HCT116 (cell line): ENCODE data around the gene HPS5. TPM values are rescaled to one million over a fixed set of nuclear protein-coding genes. Genes with fewer than 3 reads are reported as not detected.

Experiments used
- ATAC-seq: fragments of 200-7000 bp; cut with Tn5 transposase; 2 replicates; pipeline ENCODE4 v1.9.1; 2020; ENCODE audit warnings: mild to moderate bottlenecking, moderate library complexity
- BruUV-seq: library from RNA; stranded (reverse); fragments of 400-500 nt; replicated peaks from 2 replicates; lab custom pipeline; 2021; lab: Mats Ljungman, UMichigan
- CTCF ChIA-PET: fragments of 300-600 bp; sonication (Branson Sonifier 250); formaldehyde crosslinking; loops from one replicate; lab custom pipeline; 2021; ENCODE audit warnings: antibody characterized with exemption; lab: Charles Lee
- POLR2A ChIA-PET: fragments of 300-600, 350-600 bp; sonication (Branson Sonifier 250); formaldehyde crosslinking; loops from one replicate; lab custom pipeline; 2021; ENCODE audit warnings: antibody characterized with exemption; lab: Charles Lee
- RAD21 ChIA-PET, 2 experiments: fragments of 300-600 bp; sonication (Branson Sonifier 250); formaldehyde crosslinking; loops; one replicate each; lab custom pipeline; 2023; ENCODE audit warnings: low total read pairs in 2 of 2; ENCODE audit not compliant: uncharacterized antibody in 2 of 2, unreplicated experiment in 2 of 2, low non-redundant PET in 1 of 2; lab: Charles Lee
- DNase-seq: peaks from one replicate; pipeline ENCODE4 v3.0.0-alpha.2; 2010; ENCODE audit warnings: low read depth, low spot score
- H2AFZ ChIP-seq: fragments of 200-600 bp; shearing (Covaris generic), sonication (generic); 2 replicates; pipeline ENCODE4 v1.6.1; 2017; ENCODE audit warnings: low read depth, mixed run types, mixed read lengths, antibody characterized with exemption, low read length; ENCODE audit not compliant: poor library complexity, severe bottlenecking
- H3K27ac ChIP-seq: 2 replicates; pipeline ENCODE4 v1.5.1; 2012; ENCODE audit warnings: low read depth, low read length
- H3K27me3 ChIP-seq: fragments of 200-600 bp; sonication (generic); 2 replicates; pipeline ENCODE4 v1.6.1; 2016; ENCODE audit warnings: mixed run types, low read length, mixed read lengths; ENCODE audit not compliant: insufficient read depth
- H3K36me3 ChIP-seq, 2 experiments: fragments of 200-500 bp in 1 of 2; fragments of 200-600 bp in 1 of 2; sonication (Bioruptor generic) in 1 of 2; sonication (generic) in 1 of 2; 2 replicates each; pipeline versions ENCODE4 v1.5.1 to v1.6.1; 2014 to 2016; ENCODE audit warnings: low read length in 2 of 2, inconsistent platforms in 1 of 2, mixed read lengths in 1 of 2, mixed run types in 1 of 2; ENCODE audit not compliant: insufficient read depth in 2 of 2, control insufficient read depth in 1 of 2
- H3K4me1 ChIP-seq, 2 experiments: fragments of 200-600 bp in 1 of 2; sonication (generic) in 1 of 2; 2 replicates each; pipeline versions ENCODE4 v1.5.1 to v1.6.1; 2012 to 2017; ENCODE audit warnings: low read length in 2 of 2, inconsistent platforms in 1 of 2, mild to moderate bottlenecking in 1 of 2, mixed read lengths in 1 of 2, mixed run types in 1 of 2, moderate library complexity in 1 of 2; ENCODE audit not compliant: insufficient read depth in 2 of 2, control insufficient read depth in 1 of 2
- H3K4me2 ChIP-seq: fragments of 200-600 bp; sonication (generic); 2 replicates; pipeline ENCODE4 v1.6.1; 2017; ENCODE audit warnings: mixed run types, low read length, mixed read lengths
- H3K4me3 ChIP-seq, 2 experiments: fragments of 200-600 bp in 1 of 2; sonication (generic) in 1 of 2; replicated peaks in 1 of 2; 2 replicates each; pipeline ENCODE4 v1.5.1; 2011 to 2016; ENCODE audit warnings: low read length in 2 of 2, control low read depth in 1 of 2, low read depth in 1 of 2, mild to moderate bottlenecking in 1 of 2, mixed read lengths in 1 of 2, mixed run types in 1 of 2
- H3K79me2 ChIP-seq: fragments of 200-600 bp; sonication (generic); 2 replicates; pipeline ENCODE4 v1.6.1; 2017; ENCODE audit warnings: mild to moderate bottlenecking, mixed run types, low read length, moderate library complexity, mixed read lengths; ENCODE audit not compliant: insufficient read depth
- H3K9ac ChIP-seq: fragments of 200-600 bp; sonication (generic); 2 replicates; pipeline ENCODE4 v1.6.1; 2016; ENCODE audit warnings: low read length, mixed read lengths
- H3K9me2 ChIP-seq: fragments of 200-600 bp; sonication (generic), shearing (Covaris generic); 2 replicates; pipeline ENCODE4 v1.6.1; 2017; ENCODE audit warnings: mixed run types, mild to moderate bottlenecking, moderate library complexity; ENCODE audit not compliant: insufficient read depth
- H3K9me3 ChIP-seq, 2 experiments: fragments of 200-500 bp in 1 of 2; fragments of 200-600 bp in 1 of 2; sonication (Bioruptor generic) in 1 of 2; sonication (generic) in 1 of 2; 2 replicates each; pipeline ENCODE4 v1.6.1; 2014 to 2017; ENCODE audit warnings: low read length in 2 of 2, mixed read lengths in 2 of 2, inconsistent platforms in 1 of 2, low read depth in 1 of 2, mild to moderate bottlenecking in 1 of 2, mixed run types in 1 of 2, moderate library complexity in 1 of 2; ENCODE audit not compliant: control insufficient read depth in 1 of 2, insufficient read depth in 1 of 2
- H4K20me1 ChIP-seq: fragments of 200-600 bp; sonication (generic), shearing (Covaris generic); 2 replicates; pipeline ENCODE4 v1.6.1; 2017; ENCODE audit warnings: mixed run types, mild to moderate bottlenecking, moderate library complexity; ENCODE audit not compliant: insufficient read depth
- ATF3 ChIP-seq: IDR thresholded peaks from 2 replicates; pipeline ENCODE4 v1.6.1; 2012
- CBX3 ChIP-seq: IDR thresholded peaks from 2 replicates; pipeline ENCODE4 v1.6.1; 2012; ENCODE audit warnings: low read depth
- CTCF ChIP-seq, 3 experiments: fragments of 200-600 bp in 1 of 3; sonication (generic) in 1 of 3; IDR thresholded peaks in 2 of 3; conservative IDR thresholded peaks in 1 of 3; 2 replicates each; pipeline ENCODE4 v1.5.1; 2012 to 2017; ENCODE audit warnings: low read depth in 2 of 3, low read length in 2 of 3, antibody characterized with exemption in 1 of 3, borderline replicate concordance in 1 of 3, control low read depth in 1 of 3, mild to moderate bottlenecking in 1 of 3, mixed read lengths in 1 of 3, mixed run types in 1 of 3, moderate library complexity in 1 of 3; ENCODE audit not compliant: insufficient read depth in 1 of 3
- ELF1 ChIP-seq: IDR thresholded peaks from 2 replicates; pipeline ENCODE4 v1.6.1; 2012; ENCODE audit warnings: low read depth, borderline replicate concordance
- EZH2 ChIP-seq: fragments of 200-600 bp; sonication (generic); IDR thresholded peaks from 2 replicates; pipeline ENCODE4 v1.6.1; 2017; ENCODE audit warnings: antibody characterized with exemption, mixed run types
- EZH2phosphoT487 ChIP-seq: fragments of 200-600 bp; IDR thresholded peaks from 2 replicates; pipeline ENCODE4 v1.6.1; 2018; ENCODE audit warnings: antibody characterized with exemption, borderline replicate concordance
- FOSL1 ChIP-seq: IDR thresholded peaks from 2 replicates; pipeline ENCODE4 v1.6.1; 2012; ENCODE audit warnings: low read depth
- JUND ChIP-seq: IDR thresholded peaks from 2 replicates; pipeline ENCODE4 v1.6.1; 2012
- MAX ChIP-seq: IDR thresholded peaks from 2 replicates; pipeline ENCODE4 v1.6.1; 2012
- POLR2A ChIP-seq: IDR thresholded peaks from 2 replicates; pipeline ENCODE4 v1.7.0; 2011; ENCODE audit warnings: borderline replicate concordance; ENCODE audit not compliant: insufficient read depth, insufficient read length; ENCODE audit errors: extremely low read depth
- POLR2AphosphoS5 ChIP-seq: IDR thresholded peaks from 2 replicates; pipeline ENCODE4 v1.6.1; 2011; ENCODE audit warnings: mild to moderate bottlenecking, low read depth, low read length, moderate library complexity
- RAD21 ChIP-seq: IDR thresholded peaks from 2 replicates; pipeline ENCODE4 v1.6.1; 2012; ENCODE audit warnings: low read depth, mild to moderate bottlenecking
- SIN3A ChIP-seq: IDR thresholded peaks from 2 replicates; pipeline ENCODE4 v1.6.1; 2012; ENCODE audit warnings: low read depth
- SP1 ChIP-seq: IDR thresholded peaks from 2 replicates; pipeline ENCODE4 v1.6.1; 2012; ENCODE audit warnings: low read depth
- SRF ChIP-seq: IDR thresholded peaks from 2 replicates; pipeline ENCODE4 v1.6.1; 2012; ENCODE audit warnings: low read depth
- TCF7L2 ChIP-seq: IDR thresholded peaks from 2 replicates; pipeline ENCODE4 v1.7.0; 2011; ENCODE audit warnings: borderline replicate concordance, inconsistent platforms; ENCODE audit not compliant: insufficient read depth, insufficient read length; ENCODE audit errors: extremely low read depth
- ZBTB33 ChIP-seq: IDR thresholded peaks from 2 replicates; pipeline ENCODE4 v1.6.1; 2011; ENCODE audit warnings: mild to moderate bottlenecking, low read length, moderate library complexity; ENCODE audit not compliant: insufficient replicate concordance; ENCODE audit errors: extremely low read depth
- intact Hi-C: fragments of 100-400 bp; cut with micrococcal nuclease; formaldehyde crosslinking; loops from 2 replicates; pipeline ENCODE4 v1.10.0; 2022
- total RNA-seq: library from RNA; stranded (reverse); gene quantifications from one replicate; pipeline ENCODE4 v1.2.1, GENCODE V29; 2021; ENCODE audit not compliant: unreplicated experiment

HPS5 gene
- total RNA-seq, 1 experiment from 2014 or later, result 19.6 TPM

- TF ChIP-seq FOSL1 (no peak), TCF7L2 (no peak), SP1 (no peak), ELF1 (no peak), ATF3 (no peak), CBX3 (no peak)
These were observed 41.4 kb downstream of the HPS5 start (continued) for GRCh38 chr11:18280438-18281045.

- Histone ChIP-seq H3K36me3 (peaks cover 10 to 22% of the 10 kb centered on the region in 2 experiments; a peak in 3 of 4 replicates), H3K27me3 (no peaks in the 10 kb centered on the region), H3K4me3 (no peak overlapping the region), H3K9me3 (no peaks in the 10 kb centered on the region), H2AFZ (no peak overlapping the region), H4K20me1 (no peaks in the 10 kb centered on the region), H3K9ac (no peak overlapping the region), H3K9me2 (no peaks in the 10 kb centered on the region), H3K79me2 (no peaks in the 10 kb centered on the region), H3K4me1 (no peaks in the 10 kb centered on the region), H3K27ac (no peak overlapping the region), H3K4me2 (no peak overlapping the region)
- no peak for ATAC-seq
- no TSS peak for BruUV-seq
- CTCF ChIA-PET, result interaction anchor here (1.1 kb wide), 1 partner anchor 34 kb away, joined by 3 read pairs; no protein-coding TSS in a partner anchor
- RAD21 ChIA-PET, result no interaction called here
- DNase-seq, result no peak
- POLR2A ChIA-PET, result no interaction called here
- intact Hi-C loops, result no loop called here
- TF ChIP-seq CBX3 (no peak), POLR2AphosphoS5 (no peak), SIN3A (no peak), POLR2A (no peak), ELF1 (no peak), SRF (no peak), CTCF (IDR thresholded peaks at IDR 0.05 in 2 of 3, conservative IDR thresholded peaks at IDR 0.05 in 1 of 3; ENCODE audit: borderline replicate concordance in 1 of 3, insufficient read depth in 1 of 3, low read depth in 2 of 3, low read length in 2 of 3) (no peak), EZH2 (no peak), MAX (no peak), EZH2phosphoT487 (no peak), JUND (no peak), ZBTB33 (no peak), TCF7L2 (no peak), RAD21 (no peak)
These were observed 44.2 kb downstream of the HPS5 start for GRCh38 chr11:18277565-18278271.
